GM18526 (cell line): ENCODE results near the gene SDC3.

Source experiments
- POLR2A ChIP-seq: IDR thresholded peaks from 3 replicates; pipeline ENCODE4 v1.6.1; 2011; ENCODE audit not compliant: insufficient read length; ENCODE audit errors: extremely low read depth

SDC3 gene

DNA sequence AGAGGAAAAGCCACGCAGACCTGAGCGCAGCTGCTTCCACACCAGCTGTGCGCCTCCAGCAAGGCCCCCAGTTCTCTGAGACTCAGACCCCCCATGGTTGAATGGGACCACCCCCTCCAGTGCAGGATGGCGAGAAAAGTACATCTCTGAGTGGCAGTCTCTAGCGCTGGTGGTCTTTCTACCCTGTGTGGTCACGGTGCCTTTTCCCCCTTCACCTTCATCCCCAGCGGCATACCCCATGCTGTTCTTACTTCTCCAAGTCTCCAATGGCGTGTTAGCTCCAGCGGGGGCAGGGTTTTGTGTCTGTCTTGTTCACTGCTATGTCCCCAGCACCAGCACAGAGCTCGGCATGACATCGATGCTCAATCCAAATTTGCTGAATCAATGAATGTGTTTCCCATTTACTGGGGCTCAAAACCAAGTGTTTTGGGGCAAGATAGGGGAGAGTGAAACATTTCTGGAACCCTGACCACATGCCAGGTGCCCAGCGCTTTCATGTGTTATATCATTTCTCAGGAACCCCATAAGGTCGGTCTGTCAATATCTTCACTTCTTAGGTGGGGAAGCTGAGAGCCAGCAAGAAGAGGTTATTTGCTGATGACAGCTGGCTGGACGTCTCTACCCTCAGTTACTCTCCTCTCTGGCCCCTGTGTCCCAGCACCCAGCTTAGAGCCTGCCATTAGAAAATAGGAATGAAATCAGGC is 959 bp upstream of the SDC3 start:
- no peak for TF ChIP-seq POLR2A

DNA sequence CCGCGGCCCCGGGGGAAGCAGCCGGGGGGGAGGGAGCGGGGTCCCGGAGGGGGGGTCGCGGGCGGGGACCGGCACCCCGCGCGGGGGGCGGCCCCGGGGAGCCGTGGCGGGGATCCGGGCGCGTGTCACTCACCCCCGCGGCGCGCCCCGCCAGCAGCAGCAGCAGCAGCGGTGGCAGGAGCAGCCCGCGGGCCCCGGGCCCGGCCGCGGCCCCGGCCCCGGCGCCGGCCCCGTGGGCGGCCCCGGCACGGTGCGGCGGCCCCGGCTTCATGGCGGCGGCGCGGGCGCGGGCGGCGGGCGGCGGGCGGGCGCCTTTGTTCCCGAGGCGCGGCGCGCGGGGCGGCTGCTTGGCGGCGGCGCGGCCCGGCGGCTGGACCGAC is 252 bp downstream of the SDC3 start:
- no peak for TF ChIP-seq POLR2A

DNA sequence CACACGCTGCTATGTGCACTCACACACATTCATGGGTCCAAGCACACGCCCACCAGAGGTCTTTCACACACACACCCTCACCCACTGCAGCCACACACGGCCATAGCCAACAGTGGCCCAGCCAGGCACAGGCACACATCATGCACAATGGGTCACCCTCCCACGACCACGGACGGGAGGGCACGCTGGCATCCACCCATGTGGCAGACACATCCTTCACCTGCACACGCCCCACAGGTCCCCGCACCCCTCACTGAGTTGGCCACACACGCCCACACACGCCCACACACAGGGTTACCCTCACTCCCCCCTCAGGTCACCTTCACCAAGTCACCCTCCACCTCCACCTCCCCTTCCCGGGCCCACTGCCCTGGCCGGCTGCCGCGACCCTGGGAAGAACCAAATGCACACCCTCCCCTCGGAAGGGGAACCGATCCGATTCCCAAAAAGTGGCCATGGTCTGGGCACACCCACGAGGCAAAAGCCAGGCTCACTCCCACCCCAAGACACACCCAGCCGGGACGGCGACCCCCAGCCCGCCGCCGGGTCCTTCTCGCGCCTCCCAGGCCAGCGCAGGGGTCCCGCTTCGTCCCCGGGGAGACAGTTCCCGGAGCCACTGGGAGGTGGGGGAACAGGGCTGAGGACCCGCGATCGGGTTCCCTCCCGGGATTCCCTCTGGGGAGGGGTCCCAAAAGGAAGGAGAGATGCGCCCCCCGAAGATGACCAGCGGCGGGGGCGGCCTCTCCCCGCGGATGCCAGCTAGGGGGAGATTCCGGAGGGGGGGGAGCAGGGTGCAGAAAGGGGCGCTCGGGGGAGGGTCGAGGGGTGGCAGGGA is 860 bp downstream of the SDC3 start:
- TF ChIP-seq POLR2A, result no peak

DNA sequence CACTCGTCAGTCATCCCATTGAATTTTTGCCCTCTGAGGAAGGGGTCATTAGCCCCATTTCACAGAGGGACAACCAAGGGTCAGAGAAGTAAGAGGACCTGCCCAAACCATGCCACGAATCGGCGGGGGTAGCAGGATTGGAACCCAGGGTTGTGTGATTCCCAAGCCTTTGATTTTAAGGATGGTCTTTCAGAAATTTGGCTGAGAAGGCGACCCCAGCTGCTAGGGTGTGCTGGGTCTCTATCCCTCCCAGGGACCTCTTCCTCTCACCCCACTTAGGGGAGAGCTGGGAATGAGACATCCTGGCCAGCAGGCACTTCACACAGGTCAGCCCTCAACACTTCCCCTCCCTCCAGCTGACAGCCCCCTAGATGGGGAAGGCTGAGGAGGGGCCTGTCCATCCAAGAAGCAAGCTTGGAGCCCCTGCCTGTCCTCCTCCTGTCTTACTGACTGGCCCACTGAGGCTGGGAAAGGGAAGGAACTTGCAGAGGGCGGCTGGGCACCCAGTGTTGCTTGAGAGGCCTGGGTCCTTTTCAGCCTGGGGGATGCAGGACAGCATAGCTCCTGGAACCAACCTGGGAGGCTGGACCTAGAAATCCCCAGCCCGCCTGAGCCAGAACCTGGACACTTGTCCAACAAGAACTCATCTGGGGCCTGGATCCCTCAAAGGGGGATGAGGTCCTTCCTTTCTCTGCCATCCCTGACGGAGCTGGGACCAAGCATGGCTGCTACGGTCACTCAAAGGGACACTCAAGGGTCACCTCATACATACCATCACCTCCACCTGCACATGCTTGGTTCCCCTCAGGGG is 1.7 kb downstream of the SDC3 start:
- no peak for TF ChIP-seq POLR2A

DNA sequence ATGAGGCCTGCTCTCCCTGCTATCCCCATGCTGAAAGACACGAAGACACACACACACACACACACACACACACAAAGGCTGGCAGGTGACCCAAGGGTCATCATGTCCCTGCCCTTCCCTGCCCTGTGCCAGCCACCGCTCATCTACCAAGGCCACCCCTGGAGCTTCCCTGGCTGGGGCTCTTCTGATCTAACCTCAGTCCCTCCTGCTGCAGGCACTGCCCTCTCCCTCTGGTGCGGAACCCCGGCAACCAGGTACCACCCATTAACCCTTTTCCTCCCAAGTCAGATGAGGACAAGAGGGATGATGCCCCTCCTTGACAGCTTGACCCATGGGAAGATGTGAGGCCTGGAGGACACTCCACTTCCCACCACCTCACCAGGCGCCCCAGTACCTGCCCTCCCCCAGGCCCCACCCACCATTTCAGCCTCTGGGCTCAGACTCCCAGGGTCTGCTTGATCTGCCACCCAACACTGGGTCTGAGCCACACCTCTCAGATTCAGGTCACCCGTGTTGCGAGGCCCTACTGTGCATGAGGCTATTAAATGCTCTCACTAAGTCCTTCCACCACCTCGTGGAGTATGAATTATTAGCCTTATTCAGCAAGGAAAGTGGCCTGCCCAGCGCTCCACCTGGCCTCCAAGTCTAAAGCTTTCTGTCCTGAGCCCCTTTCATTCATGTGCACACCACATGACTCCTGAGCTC is 2.5 kb downstream of the SDC3 start:
- TF ChIP-seq POLR2A, result no peak

DNA sequence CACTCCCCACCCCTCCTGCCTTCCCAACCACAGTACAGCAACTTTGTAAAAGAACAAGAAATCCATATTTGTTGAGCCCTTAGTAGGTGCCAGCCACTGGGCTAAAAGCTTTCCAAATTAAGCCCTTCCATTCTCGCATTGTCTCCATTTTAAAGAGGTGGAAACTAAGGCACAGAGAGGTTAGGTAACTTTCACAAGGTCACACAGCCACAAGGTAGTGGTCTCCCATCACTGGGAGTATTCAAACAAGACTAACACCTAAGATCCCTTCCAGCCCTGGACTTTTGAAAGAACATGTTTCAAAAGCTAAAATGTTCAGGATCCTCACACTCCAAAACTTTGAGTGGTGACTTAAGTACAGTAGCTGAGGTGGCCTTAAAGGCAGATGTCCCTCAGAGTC is 3.2 kb downstream of the SDC3 start:
- TF ChIP-seq POLR2A, result no peak

DNA sequence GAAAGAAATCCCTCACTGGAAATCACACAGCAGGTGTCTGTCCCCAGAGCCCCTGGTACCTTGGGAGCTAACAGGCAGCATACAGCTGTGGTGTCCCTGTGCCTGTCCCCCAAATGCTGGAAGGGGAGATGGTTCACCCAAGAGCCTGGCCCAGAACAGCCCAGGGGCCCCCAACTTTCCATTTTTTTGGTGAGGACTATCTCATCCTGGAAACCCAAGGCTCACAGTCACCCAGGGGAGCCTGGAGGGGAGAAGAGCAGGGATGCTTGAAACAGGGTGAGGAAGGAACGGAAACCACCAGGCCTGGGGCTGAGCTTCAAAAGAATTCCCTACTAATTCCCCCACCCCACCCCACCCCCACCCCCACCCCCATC is 3.6 kb downstream of the SDC3 start:
- no peak for TF ChIP-seq POLR2A

DNA sequence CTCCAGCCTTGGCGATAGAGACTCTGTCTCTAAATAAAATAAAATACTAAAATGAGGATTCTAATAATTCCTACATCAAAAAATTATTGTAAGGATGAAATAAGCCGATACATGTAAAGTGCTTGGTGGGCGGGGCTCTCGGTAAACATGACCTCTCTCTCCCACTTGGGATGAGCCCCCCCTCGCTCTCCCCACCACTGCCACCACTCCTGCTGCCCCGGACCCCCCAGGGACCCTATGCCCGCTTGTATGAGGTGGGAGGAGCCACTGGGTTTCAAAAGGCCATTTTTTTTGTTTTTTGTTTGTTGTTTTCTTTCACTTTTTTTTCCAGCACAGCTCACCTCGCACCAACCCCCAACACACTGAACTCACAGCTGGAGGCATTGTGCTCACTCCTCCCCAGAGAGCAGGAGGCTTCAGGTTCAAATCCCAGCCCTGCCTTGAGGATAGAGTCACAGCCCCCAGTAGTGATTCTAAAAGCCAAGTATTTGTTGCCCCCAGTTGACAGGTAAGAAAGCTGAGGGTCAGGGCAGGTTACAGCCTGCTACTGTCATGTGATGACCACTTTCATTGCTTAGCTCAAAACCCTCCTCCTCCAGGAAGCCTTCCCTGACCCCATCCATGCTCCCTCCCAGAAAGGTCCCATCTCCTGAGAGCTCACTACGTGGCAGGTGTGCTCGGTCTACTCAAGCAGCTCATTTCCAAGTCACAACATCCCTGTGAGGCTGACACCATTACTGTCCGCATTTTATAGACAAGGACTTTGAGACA is 4.2 kb downstream of the SDC3 start:
- TF ChIP-seq POLR2A, result no peak

DNA sequence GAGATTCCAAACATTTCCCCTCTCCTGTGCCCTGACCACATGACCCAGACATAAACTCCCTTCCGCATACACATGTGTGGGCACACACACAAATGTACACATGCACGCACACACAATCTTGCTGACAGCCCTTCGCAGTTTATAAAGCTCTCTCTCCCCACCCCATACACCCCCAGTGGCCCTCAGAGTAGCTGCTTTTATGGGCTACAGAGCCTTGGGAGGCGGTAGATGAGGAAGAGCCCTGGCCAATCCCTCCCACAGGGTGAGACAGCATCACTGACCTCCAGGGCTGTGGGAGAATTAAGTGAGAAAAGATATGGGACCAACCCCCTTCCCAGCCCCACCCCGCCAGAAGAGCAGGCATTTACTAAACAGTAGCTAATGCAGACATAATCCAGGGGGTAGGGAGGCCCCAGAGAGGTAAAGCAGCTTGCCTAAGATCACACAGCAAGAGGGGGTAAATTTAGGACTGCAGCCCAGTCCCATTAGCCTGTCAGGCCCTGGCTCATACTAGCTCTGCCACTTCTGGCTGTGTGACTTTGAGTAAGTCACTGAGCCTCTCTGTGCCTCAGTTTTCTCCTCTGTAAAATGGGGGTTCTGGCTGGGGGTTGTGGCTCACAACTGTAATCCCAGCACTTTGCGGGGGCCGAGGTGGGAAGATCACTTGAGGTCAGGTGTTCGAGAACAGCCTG is 5.1 kb downstream of the SDC3 start:
- TF ChIP-seq POLR2A, result no peak

DNA sequence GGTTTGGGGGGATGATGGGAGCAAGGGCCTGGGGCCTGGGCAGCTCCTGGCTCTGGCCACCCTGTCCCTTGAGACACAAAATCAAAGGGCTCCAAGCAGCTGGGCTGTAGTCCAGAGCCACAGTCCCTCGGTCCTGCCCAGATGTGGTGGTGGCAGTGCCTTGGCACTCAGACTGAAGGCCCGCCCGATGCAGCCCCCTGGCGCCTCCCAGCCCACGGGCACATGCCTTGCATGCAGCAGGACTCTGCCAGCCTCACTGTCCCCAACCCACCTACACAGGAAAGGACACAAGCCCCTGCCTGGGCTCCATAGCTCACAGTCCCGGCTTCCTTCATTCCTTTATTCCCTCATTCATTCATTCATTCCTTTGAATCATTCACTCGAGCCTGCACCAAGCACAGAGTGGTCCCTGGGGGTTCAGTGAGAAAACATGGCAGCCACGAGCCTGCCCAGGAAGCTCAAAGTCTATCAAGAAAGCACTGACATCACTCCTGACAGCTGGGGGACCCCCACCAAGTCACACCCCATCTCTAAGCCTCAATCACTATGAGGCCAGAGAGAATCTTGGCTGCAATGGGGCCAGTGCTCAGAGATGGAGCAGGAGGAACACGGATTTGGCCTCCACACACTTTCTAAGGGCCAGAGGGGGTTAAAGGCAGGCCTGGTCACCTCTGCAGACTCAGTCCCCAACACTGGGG is 5.8 kb downstream of the SDC3 start:
- no peak for TF ChIP-seq POLR2A

DNA sequence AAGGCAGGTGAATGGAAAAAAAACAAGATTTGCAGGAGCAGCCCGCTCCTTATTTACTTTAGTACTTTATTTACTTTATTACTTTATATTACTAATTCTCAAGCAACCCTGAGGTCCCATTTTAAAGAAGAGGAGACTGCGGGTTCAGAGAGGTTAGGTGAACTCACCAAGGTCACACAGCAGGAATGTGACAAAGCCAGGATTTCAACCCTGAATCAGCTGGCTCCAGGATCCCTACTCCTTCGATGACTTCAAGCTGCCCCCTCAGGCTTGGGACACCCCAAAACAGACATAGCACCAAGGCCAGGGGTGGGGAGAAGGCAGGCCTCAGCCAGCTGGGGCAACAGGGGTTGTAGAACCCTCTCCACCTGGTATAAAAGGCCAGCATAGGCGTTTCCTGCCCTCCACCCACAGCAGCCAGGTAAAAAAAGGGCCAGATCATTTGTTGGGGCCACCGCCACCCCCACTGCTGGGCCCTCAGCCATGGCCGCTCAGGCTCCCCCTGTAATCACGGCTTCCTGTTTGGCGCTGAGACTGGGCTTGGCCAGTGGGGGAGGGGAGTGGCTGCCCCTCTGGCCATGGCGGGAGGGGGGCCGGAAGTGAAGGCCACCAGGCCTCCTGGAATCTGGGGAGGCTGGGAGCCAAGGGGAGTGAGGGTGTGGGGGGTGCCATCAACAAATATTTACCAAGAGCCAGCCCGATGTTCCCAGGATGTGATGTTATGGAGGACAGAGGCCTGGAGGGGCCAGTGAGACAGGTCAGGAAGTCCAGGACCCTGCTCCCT is 6.6 kb downstream of the SDC3 start:
- no peak for TF ChIP-seq POLR2A

DNA sequence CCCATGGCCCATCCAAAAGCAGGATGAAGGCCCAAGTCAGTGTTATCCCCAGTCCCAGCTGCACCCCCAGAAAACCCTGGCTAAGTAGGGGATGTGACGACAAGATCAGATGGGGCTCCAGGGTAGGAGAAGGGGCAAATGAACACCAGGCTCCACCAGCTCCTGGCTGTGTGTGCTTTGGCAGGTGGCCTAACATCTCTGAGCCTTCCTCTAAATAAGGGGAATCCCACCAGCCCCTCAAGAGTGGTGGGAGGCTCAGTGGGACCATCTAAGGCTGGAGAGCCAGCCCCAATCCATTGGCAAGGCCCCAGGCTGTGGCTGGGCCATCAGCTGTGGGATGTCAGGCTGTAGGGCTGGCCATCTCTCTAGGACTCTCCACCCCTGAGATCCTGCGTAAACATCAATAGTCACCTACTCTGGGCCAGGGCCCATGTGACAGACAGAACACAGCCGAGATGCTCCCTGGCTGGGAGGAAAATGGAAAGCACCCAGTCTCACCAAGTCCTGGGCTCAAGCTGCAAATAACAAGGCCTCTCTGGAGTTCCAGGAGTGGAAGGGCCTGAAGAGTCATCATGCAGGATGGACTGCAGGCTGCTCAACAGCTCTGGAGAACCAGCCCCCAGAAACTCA is 7.5 kb downstream of the SDC3 start:
- no peak for TF ChIP-seq POLR2A

DNA sequence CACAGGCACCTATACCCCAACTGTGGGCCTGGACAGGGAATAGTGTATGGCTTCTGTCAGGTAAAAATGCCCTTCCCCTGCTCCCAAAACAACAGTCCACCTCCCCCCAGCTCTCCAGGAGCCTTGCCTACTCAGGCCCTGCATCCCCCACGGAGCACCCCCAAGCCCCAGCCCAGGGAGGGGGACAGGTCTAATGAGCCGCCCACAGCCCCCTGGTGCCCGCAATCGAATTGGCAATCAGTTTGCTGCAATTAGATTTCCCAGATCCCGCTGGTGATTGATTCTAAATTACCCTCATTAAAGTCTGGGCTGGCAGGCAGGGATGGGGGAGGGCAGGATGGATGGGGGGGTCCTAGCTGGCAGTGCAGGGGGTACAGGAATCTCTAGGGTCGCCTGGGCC is 8.1 kb downstream of the SDC3 start:
- TF ChIP-seq POLR2A, result no peak
